HG03175 (cell line): ENCODE data around the gene SETBP1.

Experiments
- ATAC-seq: cut with Tn5 transposase; IDR thresholded peaks from one replicate; pipeline ENCODE4 v1.9.1; 2021; ENCODE audit warnings: mild to moderate bottlenecking, moderate library complexity; ENCODE audit not compliant: unreplicated experiment

The SETBP1 gene

GRCh38 chr18:44921974-44922373 lies 241.3 kb downstream of the SETBP1 start:
- ATAC-seq: no peak

GRCh38 chr18:44922968-44923367 lies 242.3 kb downstream of the SETBP1 start:
- no peak for ATAC-seq

- ATAC-seq: no peak
Observed at GRCh38 chr18:44924785-44925499, 244.3 kb downstream of the SETBP1 start.

- no peak for ATAC-seq
Observed at GRCh38 chr18:44927127-44927849, 246.6 kb downstream of the SETBP1 start.

GRCh38 chr18:44934901-44935300 lies 254.2 kb downstream of the SETBP1 start:
- no peak for ATAC-seq

GRCh38 chr18:44935455-44935854 lies 254.8 kb downstream of the SETBP1 start:
- no peak for ATAC-seq

- no peak for ATAC-seq
Observed at GRCh38 chr18:44936485-44936884, 255.8 kb downstream of the SETBP1 start.

GRCh38 chr18:44937960-44938719 lies 257.5 kb downstream of the SETBP1 start:
- no peak for ATAC-seq

- no peak for ATAC-seq
Observed at GRCh38 chr18:44938720-44939665, 258.3 kb downstream of the SETBP1 start.

GRCh38 chr18:44941516-44941915 lies 260.8 kb downstream of the SETBP1 start:
- ATAC-seq: no peak

GRCh38 chr18:44942073-44942472 lies 261.4 kb downstream of the SETBP1 start:
- ATAC-seq: no peak

GRCh38 chr18:44943311-44943881 lies 262.7 kb downstream of the SETBP1 start:
- ATAC-seq: no peak

GRCh38 chr18:44944461-44944860 lies 263.8 kb downstream of the SETBP1 start:
- no peak for ATAC-seq

GRCh38 chr18:44945888-44946401 lies 265.3 kb downstream of the SETBP1 start:
- no peak for ATAC-seq

- no peak for ATAC-seq
Observed at GRCh38 chr18:44946529-44947113, 265.9 kb downstream of the SETBP1 start.

- ATAC-seq: no peak
Observed at GRCh38 chr18:44949967-44950366, 269.3 kb downstream of the SETBP1 start.

GRCh38 chr18:44950685-44951195 lies 270.1 kb downstream of the SETBP1 start:
- no peak for ATAC-seq

- ATAC-seq: no peak
Observed at GRCh38 chr18:44951748-44952147, 271.1 kb downstream of the SETBP1 start.

- ATAC-seq: no peak
Observed at GRCh38 chr18:44954257-44954656, 273.6 kb downstream of the SETBP1 start.
